Naive thymus-derived CD8-positive, alpha-beta T cell (primary cell): ENCODE results near the gene TK2. TPM values are rescaled to one million over a fixed set of nuclear protein-coding genes. Genes with fewer than 3 reads are reported as not detected.

Experiments used
- ATAC-seq, 2 donors: fragments of 150-1000 bp; cut with Tn5 transposase in 1 of 2; sonication (Bioruptor Pico), chemical (Tn5 transposase) in 1 of 2; 1 replicate in 1 of 2; 2 replicates in 1 of 2; pipeline ENCODE4 v1.10.0; 2021; ENCODE audit warnings: mild to moderate bottlenecking in 2 of 2, moderate library complexity in 2 of 2
- POLR2A ChIA-PET: fragments of 350-600 bp; sonication (Branson Sonifier 250); formaldehyde crosslinking; loops from one replicate; lab custom pipeline; 2021; ENCODE audit warnings: antibody characterized with exemption; lab: Charles Lee
- DNase-seq, 10 donors: peaks; one replicate each; pipeline versions ENCODE4 v3.0.0 to v3.0.0-alpha.2; 2020 to 2022
- H3K27ac Mint-ChIP-seq, 10 donors: one replicate each; pipeline ENCODE4 v1.8.0; 2020 to 2022; ENCODE audit warnings: mild to moderate bottlenecking in 10 of 10, mixed read lengths in 10 of 10, moderate library complexity in 4 of 10, inconsistent platforms in 1 of 10
- H3K27me3 Mint-ChIP-seq, 5 donors: one replicate each; pipeline ENCODE4 v1.8.0; 2021 to 2022; ENCODE audit warnings: mixed read lengths in 5 of 5
- H3K36me3 Mint-ChIP-seq, 3 donors: one replicate each; pipeline ENCODE4 v1.8.0; 2020 to 2022; ENCODE audit warnings: mixed read lengths in 3 of 3, mild to moderate bottlenecking in 2 of 3, inconsistent platforms in 1 of 3
- H3K4me1 Mint-ChIP-seq, 4 donors: one replicate each; pipeline ENCODE4 v1.8.0; 2021 to 2022; ENCODE audit warnings: mixed read lengths in 4 of 4
- H3K4me3 Mint-ChIP-seq, 10 donors: one replicate each; pipeline ENCODE4 v1.8.0; 2020 to 2022; ENCODE audit warnings: mild to moderate bottlenecking in 10 of 10, mixed read lengths in 10 of 10, moderate library complexity in 6 of 10, inconsistent platforms in 1 of 10
- H3K9me3 Mint-ChIP-seq, 9 donors: one replicate each; pipeline ENCODE4 v1.8.0; 2020 to 2022; ENCODE audit warnings: mixed read lengths in 9 of 9, mild to moderate bottlenecking in 3 of 9, inconsistent platforms in 1 of 9, moderate library complexity in 1 of 9
- polyA plus RNA-seq, 3 donors: library from polyadenylated mRNA; unstranded; fragments of 300-500 nt; fragmentation: Illumina TruSeq; gene quantifications; one replicate each; pipeline ENCODE4 v1.2.3, GENCODE V29; 2021
- total RNA-seq, 8 experiments: library from RNA in 2 of 8; stranded (reverse) in 2 of 8; gene quantifications; one replicate each; pipeline ENCODE4 v1.2.3 and lab custom pipeline; 2021 to 2026

The TK2 gene
- total and polyA plus RNA-seq, 5 experiments from 2014 or later, result 1.9 to 8.7 (median 4.0) TPM

DNA sequence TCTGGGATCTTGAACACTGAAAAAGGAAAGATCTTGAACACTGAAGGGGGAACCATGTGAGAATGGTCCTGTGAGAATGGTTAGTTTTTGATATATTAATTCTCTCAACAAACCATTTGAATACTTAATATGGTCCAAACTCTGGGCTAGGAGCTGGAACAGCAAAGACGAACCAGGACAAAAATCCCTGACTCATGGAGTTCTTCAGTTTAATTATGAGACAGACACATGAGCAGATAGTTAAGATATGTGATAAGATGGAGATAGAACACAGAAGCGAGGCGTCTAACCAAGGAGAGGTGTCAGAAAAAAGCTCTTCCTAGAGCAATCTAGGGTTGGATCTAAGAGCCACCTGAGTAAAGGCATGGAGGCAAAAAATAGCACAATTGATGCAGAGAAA is 4.1 kb upstream of the TK2 start:
- POLR2A ChIA-PET, result interaction anchor here (2.8 to 14.3 kb wide), 3 partner anchors 9 to 50 kb away, joined by 28 to 213 read pairs (median 33); partner anchors contain the start of gene CMTM3
- Mint-ChIP-seq H3K4me3 (peak overlapping the region; percentile 92 to 99 (median 96)), H3K27me3 (peaks cover 0 to 2% (median 0%) of the 10 kb centered on the region in 5 donors)

DNA sequence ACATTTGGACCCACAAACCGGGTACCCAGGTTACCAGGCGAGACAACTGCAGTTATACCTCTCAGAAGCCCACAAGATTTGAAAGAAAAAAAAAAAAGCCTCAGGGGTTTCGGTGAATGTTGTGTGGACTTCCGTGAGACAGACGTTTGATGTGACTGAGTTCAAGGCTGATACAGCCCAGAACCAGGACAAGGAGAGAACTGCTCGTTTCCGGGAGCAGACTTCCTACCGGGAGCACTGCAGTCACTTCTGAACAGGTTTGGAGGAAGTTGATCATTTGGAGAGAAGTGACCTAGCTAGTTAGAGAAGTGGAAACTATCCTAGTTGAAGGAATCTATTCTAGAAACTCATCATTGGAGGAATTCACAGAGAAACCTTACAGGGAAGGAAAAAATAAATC is 3.3 kb upstream of the TK2 start:
- POLR2A ChIA-PET, result interaction anchor here (0.6 to 14.3 kb wide), 11 partner anchors 10 to 296 kb away, joined by 3 to 213 read pairs (median 4); partner anchors contain the start of genes CMTM2, CMTM3 and DYNC1LI2
- ATAC-seq, result no peak
- Mint-ChIP-seq H3K4me3 (peak overlapping the region; percentile 92 to 99 (median 96)), H3K36me3 (peaks cover 0 to 27% (median 0%) of the 10 kb centered on the region in 3 donors), H3K27me3 (peaks cover 0 to 2% (median 0%) of the 10 kb centered on the region in 5 donors), H3K4me1 (peaks cover 57 to 84% (median 75%) of the 10 kb centered on the region in 4 donors), H3K27ac (peak overlapping the region; percentile 76 to 97 (median 94)), H3K9me3 (peaks cover 0 to 1% (median 0%) of the 10 kb centered on the region in 9 donors)
- DNase-seq, result peak in 4 of 10 donors; percentile 13 to 27 (median 16)

More for the DNA sequence above, 4.1 kb upstream of the TK2 start:
- Mint-ChIP-seq H3K4me1 (peaks cover 50 to 82% (median 72%) of the 10 kb centered on the region in 4 donors), H3K27ac (peak overlapping the region in 7 of 10 donors; percentile 54 to 97 (median 94)), H3K36me3 (peaks cover 0 to 34% (median 0%) of the 10 kb centered on the region in 3 donors), H3K9me3 (peaks cover 0 to 1% (median 0%) of the 10 kb centered on the region in 9 donors)
- DNase-seq, result no peak
- ATAC-seq, result no peak

DNA sequence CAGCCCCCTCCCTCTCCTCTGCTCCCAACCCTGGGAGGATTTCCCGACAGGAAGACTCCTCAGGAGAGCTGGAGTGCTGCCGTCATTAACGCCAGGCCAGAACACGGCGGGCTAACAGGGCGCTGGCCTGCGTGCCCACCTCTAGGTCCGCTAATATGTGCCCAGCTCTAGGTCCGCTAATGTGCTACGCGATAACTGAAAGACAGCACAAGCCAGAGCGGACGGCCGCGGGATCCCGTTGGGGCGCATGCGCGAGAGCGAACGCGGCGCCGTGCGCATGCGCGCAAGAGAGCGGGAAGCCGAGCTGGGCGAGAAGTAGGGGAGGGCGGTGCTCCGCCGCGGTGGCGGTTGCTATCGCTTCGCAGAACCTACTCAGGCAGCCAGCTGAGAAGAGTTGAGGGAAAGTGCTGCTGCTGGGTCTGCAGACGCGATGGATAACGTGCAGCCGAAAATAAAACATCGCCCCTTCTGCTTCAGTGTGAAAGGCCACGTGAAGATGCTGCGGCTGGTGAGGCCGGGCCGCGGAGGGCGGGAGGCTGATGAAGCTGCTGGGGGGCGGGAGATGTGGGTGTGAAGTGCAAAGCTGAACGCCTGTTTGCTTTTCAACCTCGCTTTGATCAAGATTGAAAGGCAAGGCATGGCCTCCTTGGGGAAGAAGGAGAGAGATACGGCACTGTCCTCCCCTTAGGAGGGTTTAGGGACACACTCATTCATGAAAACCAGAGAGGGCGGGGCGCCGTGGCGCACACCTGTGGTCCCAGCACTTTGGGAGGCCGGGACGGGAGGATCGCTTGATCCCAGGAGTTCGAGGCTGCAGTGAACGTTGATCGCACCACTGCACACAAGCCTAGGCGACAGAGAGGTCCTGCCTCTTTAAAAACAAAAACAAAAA is 2.6 kb upstream of the TK2 start, which contains the start of gene CKLF:
Gene CKLF (plus strand): TSS at position 291 of the 892 bp plus-strand sequence. CDS start 140 bp downstream, at position 431.
- Mint-ChIP-seq H3K4me1 (peaks cover 59 to 84% (median 76%) of the 10 kb centered on the region in 4 donors), H3K36me3 (peaks cover 0 to 21% (median 0%) of the 10 kb centered on the region in 3 donors), H3K9me3 (peaks cover 0 to 1% (median 0%) of the 10 kb centered on the region in 9 donors), H3K4me3 (peak within 1 kb of the TSS; percentile 92 to 99 (median 96)), H3K27ac (peak within 1 kb of the TSS; percentile 88 to 97 (median 95)), H3K27me3 (peaks cover 0 to 2% (median 0%) of the 10 kb centered on the region in 5 donors)
- POLR2A ChIA-PET, result interaction anchor here (0.6 to 14.3 kb wide), 20 partner anchors 9 to 1010 kb away, joined by 3 to 213 read pairs (median 4); partner anchors contain the start of genes CMTM2, CMTM3, CTCF and DYNC1LI2
- DNase-seq (peak; percentile 86 to 93 (median 90)), ATAC-seq (peak; percentile 67 to 71)

DNA sequence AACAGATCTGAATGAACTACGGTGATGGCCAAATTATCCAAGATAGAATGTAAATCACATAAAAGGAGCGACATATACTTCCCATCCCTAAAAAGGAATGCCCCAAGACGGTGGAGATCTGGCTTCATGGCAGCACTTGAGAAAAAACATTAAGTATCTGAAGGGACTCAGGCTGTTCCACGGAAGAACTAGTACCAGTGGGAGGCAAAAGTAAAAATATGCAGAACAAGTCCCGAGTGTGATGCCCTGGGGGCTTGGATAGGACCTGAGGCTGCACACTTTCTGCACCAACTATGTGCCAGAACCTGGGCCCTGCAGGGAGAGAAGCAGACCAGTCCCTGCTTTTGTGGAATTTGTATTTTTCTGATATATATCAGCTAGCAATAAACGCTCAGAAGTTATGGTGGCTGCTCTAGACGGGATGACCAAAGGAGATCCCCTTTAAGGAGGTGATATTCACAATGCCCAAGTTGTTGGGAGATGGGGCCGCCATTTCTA is 1.9 kb upstream of the TK2 start:
- peak overlapping the region; percentile 88 to 97 (median 95) for H3K27ac Mint-ChIP-seq
- ATAC-seq (peak in 1 of 2 donors; percentile 1), DNase-seq (no peak)
- H3K4me1 Mint-ChIP-seq, result peaks cover 58 to 88% (median 77%) of the 10 kb centered on the region in 4 donors
- POLR2A ChIA-PET, result interaction anchor here (0.6 to 14.3 kb wide), 17 partner anchors 8 to 1011 kb away, joined by 3 to 213 read pairs (median 4); partner anchors contain the start of genes CMTM2, CMTM3, CTCF and DYNC1LI2
- peak overlapping the region; percentile 92 to 99 (median 96) for H3K4me3 Mint-ChIP-seq
- H3K9me3 Mint-ChIP-seq, result peaks cover 0 to 1% (median 0%) of the 10 kb centered on the region in 9 donors
- H3K27me3 Mint-ChIP-seq, result peaks cover 0 to 2% (median 0%) of the 10 kb centered on the region in 5 donors
- peaks cover 0 to 16% (median 0%) of the 10 kb centered on the region in 3 donors for H3K36me3 Mint-ChIP-seq

DNA sequence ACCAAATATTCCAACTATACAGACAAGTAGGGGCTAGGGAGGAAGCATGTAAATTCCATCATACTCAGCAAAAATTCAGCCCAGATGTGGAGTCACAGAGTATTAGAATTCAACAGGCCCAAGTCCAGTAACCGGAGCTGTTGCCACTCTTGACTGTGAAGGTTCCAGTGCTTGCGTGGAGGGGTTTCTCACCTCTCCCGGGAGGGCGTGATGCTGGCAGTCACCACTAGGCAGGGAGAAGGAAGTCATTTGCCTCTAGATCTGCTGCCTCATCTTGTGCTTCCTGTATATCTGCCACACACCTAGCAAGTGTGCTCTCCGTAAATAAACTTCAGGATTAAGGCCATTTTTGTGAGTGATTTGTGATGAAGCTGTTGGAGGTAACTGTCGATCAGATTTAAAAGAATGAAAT is 1.4 kb upstream of the TK2 start:
- Mint-ChIP-seq H3K27ac (peak overlapping the region; percentile 88 to 97 (median 95)), H3K36me3 (peaks cover 0 to 16% (median 0%) of the 10 kb centered on the region in 3 donors), H3K4me1 (peaks cover 58 to 92% (median 77%) of the 10 kb centered on the region in 4 donors), H3K4me3 (peak overlapping the region; percentile 92 to 99 (median 96)), H3K9me3 (peaks cover 0 to 1% (median 0%) of the 10 kb centered on the region in 9 donors), H3K27me3 (peaks cover 0 to 2% (median 0%) of the 10 kb centered on the region in 5 donors)
- POLR2A ChIA-PET, result interaction anchor here (0.9 to 14.3 kb wide), 10 partner anchors 8 to 279 kb away, joined by 3 to 213 read pairs (median 9); partner anchors contain the start of genes CMTM2 and CMTM3
- peak; percentile 42 to 58 for ATAC-seq
- peak; percentile 26 to 73 (median 56) for DNase-seq

DNA sequence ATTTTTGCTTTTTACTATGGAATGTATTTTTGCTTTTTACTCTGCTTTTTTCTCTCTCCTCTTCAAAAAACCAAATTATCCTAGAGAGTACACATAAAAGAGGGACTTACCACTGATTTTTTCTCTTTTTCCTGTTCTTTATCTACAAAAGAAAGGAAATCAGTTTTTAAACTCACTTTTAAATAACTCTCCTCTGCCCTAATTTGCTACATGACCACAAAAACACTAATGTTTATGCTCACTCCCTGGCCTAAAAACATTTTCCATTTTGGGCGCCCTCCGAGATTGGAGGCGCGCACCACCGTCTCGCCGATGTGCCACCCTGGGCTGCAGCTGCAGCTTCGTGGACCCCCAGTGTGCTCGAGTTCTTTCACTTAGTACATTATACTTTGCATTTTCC is 1.1 kb downstream of the TK2 start:
- Mint-ChIP-seq H3K36me3 (no peaks in the 10 kb centered on the region), H3K9me3 (peaks cover 0 to 1% (median 0%) of the 10 kb centered on the region in 9 donors), H3K27me3 (peaks cover 0 to 2% (median 0%) of the 10 kb centered on the region in 5 donors), H3K4me1 (peaks cover 36 to 86% (median 52%) of the 10 kb centered on the region in 4 donors), H3K27ac (peak overlapping the region; percentile 81 to 98 (median 94)), H3K4me3 (peak overlapping the region; percentile 52 to 87 (median 78))
- DNase-seq, result peak in 1 of 10 donors; percentile 13
- no peak for ATAC-seq
- POLR2A ChIA-PET, result interaction anchor here (0.8 to 14.3 kb wide), 5 partner anchors 9 to 61 kb away, joined by 3 to 213 read pairs (median 3); no protein-coding TSS in a partner anchor

DNA sequence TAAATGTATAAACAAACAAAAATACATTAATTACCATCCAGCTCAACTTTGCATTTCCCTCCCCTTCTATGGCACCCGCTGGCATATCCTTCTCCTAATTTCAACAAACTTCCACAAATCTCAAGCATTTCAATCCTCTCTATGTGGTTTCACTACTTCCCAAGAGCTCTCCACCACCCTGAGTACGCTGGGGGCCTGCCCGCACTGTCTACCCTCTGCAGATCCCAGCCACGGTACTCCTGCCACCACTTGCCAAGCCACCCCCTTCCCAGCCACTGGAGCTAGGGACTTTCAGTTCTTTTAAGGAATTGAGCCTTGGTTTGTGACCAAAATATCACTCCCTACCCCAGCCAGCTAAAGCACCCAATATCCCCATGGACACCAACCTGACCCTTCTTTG is 1.9 kb downstream of the TK2 start:
- peak overlapping the region; percentile 81 to 98 (median 94) for H3K27ac Mint-ChIP-seq
- peaks cover 29 to 83% (median 45%) of the 10 kb centered on the region in 4 donors for H3K4me1 Mint-ChIP-seq
- no peaks in the 10 kb centered on the region for H3K36me3 Mint-ChIP-seq
- DNase-seq (no peak), ATAC-seq (no peak)
- peaks cover 0 to 1% (median 0%) of the 10 kb centered on the region in 9 donors for H3K9me3 Mint-ChIP-seq
- H3K27me3 Mint-ChIP-seq, result peaks cover 0 to 2% (median 0%) of the 10 kb centered on the region in 5 donors
- H3K4me3 Mint-ChIP-seq, result peak overlapping the region in 7 of 10 donors; percentile 24 to 87 (median 77)
- POLR2A ChIA-PET, result interaction anchor here (0.5 to 14.3 kb wide), 4 partner anchors 8 to 69 kb away, joined by 3 to 213 read pairs (median 4); no protein-coding TSS in a partner anchor

DNA sequence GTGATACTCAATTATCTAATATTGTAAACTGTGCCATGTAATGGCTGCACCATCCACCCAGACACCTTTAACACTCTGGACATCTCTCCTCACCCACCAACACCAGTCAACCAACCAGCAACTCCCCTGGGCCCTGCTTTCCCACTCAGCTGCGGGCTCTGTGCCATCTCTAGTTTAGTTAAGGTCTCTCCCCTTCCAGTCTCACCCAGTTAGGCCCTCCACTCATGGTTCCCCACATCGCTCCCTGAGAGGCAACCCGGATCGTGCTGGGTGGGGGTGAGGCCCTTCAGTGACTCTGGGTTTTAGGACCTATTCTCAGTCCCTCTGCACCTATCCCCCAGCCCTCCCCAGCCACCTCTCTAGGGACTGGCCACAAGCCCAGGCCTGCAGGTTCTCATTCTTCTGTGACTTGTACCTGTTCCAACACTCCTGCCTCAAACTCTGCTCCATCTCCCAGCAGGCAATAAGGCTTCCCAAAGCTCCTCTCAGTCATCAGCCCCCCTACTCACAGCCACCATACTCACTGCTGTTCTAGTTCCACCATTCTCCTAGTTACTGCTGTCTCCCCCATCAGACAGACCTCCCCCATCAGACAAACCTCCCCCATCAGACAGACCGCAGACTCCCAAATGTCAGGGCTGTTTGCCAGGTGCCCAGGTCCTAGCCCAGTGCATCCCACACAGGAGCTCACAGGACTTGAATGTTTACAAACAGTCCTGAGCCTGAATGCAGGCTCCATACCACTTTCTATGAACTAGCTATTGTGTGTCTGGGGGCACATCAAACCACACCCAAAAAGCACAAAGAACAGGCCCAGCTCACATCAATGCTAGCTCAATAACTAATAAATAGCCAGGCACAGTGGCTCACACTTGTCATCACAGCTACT is 2.6 kb downstream of the TK2 start:
- H3K4me1 Mint-ChIP-seq, result peaks cover 24 to 76% (median 39%) of the 10 kb centered on the region in 4 donors
- DNase-seq, result no peak
- ATAC-seq, result no peak
- H3K27ac Mint-ChIP-seq, result peak overlapping the region; percentile 79 to 98 (median 92)
- H3K4me3 Mint-ChIP-seq, result peak overlapping the region in 2 of 10 donors; percentile 49 to 56
- H3K27me3 Mint-ChIP-seq, result peaks cover 0 to under 1% (median 0%) of the 10 kb centered on the region in 5 donors
- H3K9me3 Mint-ChIP-seq, result peaks cover 0 to under 1% (median 0%) of the 10 kb centered on the region in 9 donors
- POLR2A ChIA-PET, result interaction anchor here (0.5 to 14.3 kb wide), 4 partner anchors 8 to 68 kb away, joined by 3 to 213 read pairs (median 4); no protein-coding TSS in a partner anchor
- no peaks in the 10 kb centered on the region for H3K36me3 Mint-ChIP-seq

DNA sequence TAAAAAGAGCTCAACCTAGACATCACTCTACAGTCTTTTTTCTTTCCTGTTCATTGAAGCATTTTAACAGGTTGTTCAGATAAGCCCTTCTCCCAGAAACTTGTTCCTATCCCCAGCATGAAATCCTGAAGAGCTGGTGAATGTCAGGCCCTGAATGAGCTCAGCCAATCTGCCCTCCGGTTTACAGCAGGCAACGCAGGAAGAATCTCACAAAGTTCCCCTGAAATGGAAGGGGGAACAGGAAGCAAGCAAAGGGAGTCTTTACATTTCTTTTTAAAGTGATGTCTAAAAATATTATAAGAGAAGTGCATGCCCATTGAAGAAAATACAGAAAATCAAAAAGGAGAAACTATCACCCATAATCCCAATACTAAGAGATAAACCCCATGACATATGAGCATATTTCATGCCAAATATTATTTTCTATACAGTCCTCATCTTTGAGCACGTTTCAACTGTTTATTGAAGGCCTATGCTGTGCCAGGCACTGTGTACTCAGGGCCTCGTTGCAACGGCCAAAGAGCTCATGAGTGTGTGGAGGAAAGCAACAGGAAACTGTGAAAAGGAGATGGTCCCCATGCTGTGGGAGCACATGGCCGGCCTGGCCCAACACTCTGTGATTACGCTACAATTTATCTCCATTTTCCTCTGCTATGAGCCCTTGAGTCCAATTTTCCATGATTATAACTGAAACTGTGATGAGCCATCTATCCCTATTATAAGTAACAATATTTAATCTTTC is 5.7 kb downstream of the TK2 start:
- Mint-ChIP-seq H3K27me3 (no peaks in the 10 kb centered on the region), H3K27ac (peak overlapping the region in 7 of 10 donors; percentile 6 to 85 (median 49)), H3K4me1 (peaks cover 20 to 66% (median 31%) of the 10 kb centered on the region in 4 donors), H3K4me3 (no peak overlapping the region), H3K9me3 (no peaks in the 10 kb centered on the region), H3K36me3 (no peaks in the 10 kb centered on the region)
- POLR2A ChIA-PET, result interaction anchor here (1.8 to 14.3 kb wide), 2 partner anchors 8 to 20 kb away, joined by 7 to 213 read pairs; partner anchors contain the start of gene CKLF
- ATAC-seq, result no peak
- DNase-seq, result no peak

DNA sequence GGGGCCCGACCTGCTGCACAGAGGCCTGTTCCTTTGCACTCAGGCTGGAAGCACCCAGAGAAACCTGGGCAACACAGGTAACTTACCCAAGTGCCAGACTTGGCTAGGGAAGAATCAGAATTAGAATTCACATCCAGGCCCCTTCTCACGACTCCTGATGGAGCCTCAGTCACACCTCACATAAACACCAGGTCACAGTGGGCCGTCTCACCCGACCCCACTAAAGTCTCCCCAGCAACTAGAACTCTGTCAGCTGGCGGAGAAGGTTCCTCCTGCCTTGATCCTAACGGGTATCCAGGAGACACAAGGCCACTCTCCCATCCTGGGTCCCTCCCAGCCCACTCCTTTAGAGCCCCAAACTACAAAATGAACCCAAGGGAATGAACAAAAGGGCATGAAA is 6.4 kb downstream of the TK2 start:
- peaks cover 15 to 64% (median 26%) of the 10 kb centered on the region in 4 donors for H3K4me1 Mint-ChIP-seq
- H3K27me3 Mint-ChIP-seq, result no peaks in the 10 kb centered on the region
- POLR2A ChIA-PET, result interaction anchor here (1.8 to 14.3 kb wide), 2 partner anchors 8 to 19 kb away, joined by 7 to 213 read pairs; partner anchors contain the start of gene CKLF
- no peak for ATAC-seq
- H3K4me3 Mint-ChIP-seq, result no peak overlapping the region
- peak overlapping the region in 5 of 10 donors; percentile 6 to 85 (median 41) for H3K27ac Mint-ChIP-seq
- DNase-seq, result no peak
- no peaks in the 10 kb centered on the region for H3K9me3 Mint-ChIP-seq
- no peaks in the 10 kb centered on the region for H3K36me3 Mint-ChIP-seq
